HEK293 (cell line): ENCODE results near the gene PLS3.

Experiments
- CTCF ChIA-PET: fragments of 350-600 bp; formaldehyde crosslinking; extraction: SDS; loops from one replicate; lab custom pipeline; 2021; ENCODE audit warnings: antibody characterized with exemption; lab: Yijun Ruan, JAX
- POLR2A ChIA-PET: fragments of 300-600 bp; formaldehyde crosslinking; extraction: SDS; loops from one replicate; lab custom pipeline; 2020; ENCODE audit warnings: antibody characterized with exemption, inconsistent platforms; lab: Yijun Ruan, JAX
- H3K27ac ChIP-seq: fragments of 200-500 bp; sonication (Bioruptor generic); 2 replicates; pipeline ENCODE4 v1.5.1; 2014; ENCODE audit warnings: low read depth, low read length, control low read depth, inconsistent platforms; ENCODE audit errors: extremely low read depth
- H3K36me3 ChIP-seq, 2 experiments: fragments of 200-500 bp in 1 of 2; sonication (Bioruptor generic) in 1 of 2; 1 replicate in 1 of 2; 2 replicates in 1 of 2; pipeline ENCODE4 v1.5.1; 2014 to 2017; ENCODE audit warnings: inconsistent platforms in 2 of 2, low read length in 2 of 2; ENCODE audit not compliant: control insufficient read depth in 2 of 2, insufficient read depth in 1 of 2
- H3K4me1 ChIP-seq: fragments of 200-500 bp; sonication (Bioruptor generic); 2 replicates; pipeline ENCODE4 v1.5.1; 2014; ENCODE audit warnings: mild to moderate bottlenecking, low read length, inconsistent platforms; ENCODE audit not compliant: control insufficient read depth, insufficient read depth
- H3K4me3 ChIP-seq: 2 replicates; pipeline ENCODE4 v1.5.1; 2011; ENCODE audit warnings: low read depth, mild to moderate bottlenecking, control low read depth, low read length, moderate library complexity
- H3K9me3 ChIP-seq: fragments of 200-500 bp; sonication (Bioruptor generic); 2 replicates; pipeline ENCODE4 v1.5.1; 2014; ENCODE audit warnings: low read depth, low read length, inconsistent platforms; ENCODE audit not compliant: control insufficient read depth, insufficient read depth
- GLIS1 ChIP-seq: fragments of 450-650 bp; formaldehyde crosslinking; IDR thresholded peaks from 2 replicates; pipeline ENCODE4 v1.5.1; 2016; ENCODE audit warnings: missing biosample characterization, missing genetic modification characterization
- HOXC10 ChIP-seq: sonication (generic); formaldehyde crosslinking; IDR thresholded peaks from 2 replicates; pipeline ENCODE4 v1.8.1; 2023; ENCODE audit warnings: mild to moderate bottlenecking, missing genetic modification reagents
- HOXD13 ChIP-seq: sonication (generic); formaldehyde crosslinking; IDR thresholded peaks from 2 replicates; pipeline ENCODE4 v1.8.0; 2022; ENCODE audit warnings: missing genetic modification reagents, borderline replicate concordance
- REPIN1 ChIP-seq: fragments of 450-650 bp; formaldehyde crosslinking; IDR thresholded peaks from 2 replicates; pipeline ENCODE4 v1.5.1; 2017; ENCODE audit warnings: missing biosample characterization, missing genetic modification characterization, low read depth
- SETDB1 ChIP-seq: IDR thresholded peaks from one replicate; pipeline ENCODE4 v1.6.1; 2017; ENCODE audit warnings: mild to moderate bottlenecking, low read length, moderate library complexity, mixed read lengths; ENCODE audit not compliant: insufficient read length
- TCF7L2 ChIP-seq: IDR thresholded peaks from 2 replicates; pipeline ENCODE4 v1.6.1; 2011; ENCODE audit warnings: low read depth, mild to moderate bottlenecking, inconsistent platforms, low read length, moderate library complexity, borderline replicate concordance
- TRIM28 ChIP-seq: IDR thresholded peaks from 2 replicates; pipeline ENCODE4 v1.6.1; 2011; ENCODE audit warnings: low read length, control low read depth, borderline replicate concordance
- ZNF157 ChIP-seq: fragments of 450-650 bp; formaldehyde crosslinking; IDR thresholded peaks from 2 replicates; pipeline ENCODE4 v1.5.1; 2016; ENCODE audit warnings: missing biosample characterization, missing genetic modification characterization
- ZNF184 ChIP-seq: fragments of 450-650 bp; IDR thresholded peaks from 2 replicates; pipeline ENCODE4 v1.5.1; 2018; ENCODE audit warnings: missing biosample characterization, mild to moderate bottlenecking, missing genetic modification characterization
- ZNF2 ChIP-seq: fragments of 450-650 bp; formaldehyde crosslinking; IDR thresholded peaks from 2 replicates; pipeline ENCODE4 v1.5.1; 2016; ENCODE audit warnings: missing biosample characterization, missing genetic modification characterization
- ZNF211 ChIP-seq: fragments of 450-650 bp; formaldehyde crosslinking; IDR thresholded peaks from 2 replicates; pipeline ENCODE4 v1.5.1; 2016; ENCODE audit warnings: low read depth, missing biosample characterization, missing genetic modification characterization
- ZNF354C ChIP-seq: fragments of 450-650 bp; formaldehyde crosslinking; IDR thresholded peaks from 2 replicates; pipeline ENCODE4 v1.5.1; 2016; ENCODE audit warnings: missing biosample characterization, missing genetic modification characterization, low read depth, borderline replicate concordance
- ZNF37A ChIP-seq: fragments of 450-650 bp; IDR thresholded peaks from 2 replicates; pipeline ENCODE4 v1.5.1; 2018; ENCODE audit warnings: missing biosample characterization, missing genetic modification characterization
- ZNF433 ChIP-seq: fragments of 450-650 bp; formaldehyde crosslinking; IDR thresholded peaks from 2 replicates; pipeline ENCODE4 v1.5.1; 2016; ENCODE audit warnings: missing biosample characterization, missing genetic modification characterization, low read depth
- ZNF473 ChIP-seq: fragments of 450-650 bp; formaldehyde crosslinking; IDR thresholded peaks from 2 replicates; pipeline ENCODE4 v1.5.1; 2017; ENCODE audit warnings: missing biosample characterization, missing genetic modification characterization
- ZNF521 ChIP-seq: fragments of 450-650 bp; formaldehyde crosslinking; IDR thresholded peaks from 2 replicates; pipeline ENCODE4 v1.5.1; 2017; ENCODE audit warnings: missing biosample characterization, mild to moderate bottlenecking, missing genetic modification characterization
- ZNF529 ChIP-seq: fragments of 450-650 bp; formaldehyde crosslinking; IDR thresholded peaks from 2 replicates; pipeline ENCODE4 v1.5.1; 2017; ENCODE audit warnings: missing genetic modification characterization, missing biosample characterization; ENCODE audit not compliant: insufficient replicate concordance
- ZNF621 ChIP-seq: fragments of 450-650 bp; formaldehyde crosslinking; IDR thresholded peaks from 2 replicates; pipeline ENCODE4 v1.5.1; 2017; ENCODE audit warnings: missing biosample characterization, missing genetic modification characterization
- ZNF624 ChIP-seq: fragments of 450-650 bp; formaldehyde crosslinking; IDR thresholded peaks from 2 replicates; pipeline ENCODE4 v1.5.1; 2017; ENCODE audit warnings: missing biosample characterization, missing genetic modification characterization
- ZNF654 ChIP-seq: fragments of 450-650 bp; formaldehyde crosslinking; IDR thresholded peaks from 2 replicates; pipeline ENCODE4 v1.5.1; 2016; ENCODE audit warnings: low read depth, missing biosample characterization, missing genetic modification characterization
- ZNF791 ChIP-seq: fragments of 450-650 bp; formaldehyde crosslinking; IDR thresholded peaks from 2 replicates; pipeline ENCODE4 v1.5.1; 2016; ENCODE audit warnings: missing biosample characterization, missing genetic modification characterization
- ZSCAN16 ChIP-seq: fragments of 450-650 bp; formaldehyde crosslinking; IDR thresholded peaks from 2 replicates; pipeline ENCODE4 v1.5.1; 2016; ENCODE audit warnings: missing biosample characterization, missing genetic modification characterization
- ZSCAN30 ChIP-seq: fragments of 450-650 bp; IDR thresholded peaks from 2 replicates; pipeline ENCODE4 v1.5.1; 2018; ENCODE audit warnings: missing biosample characterization, mild to moderate bottlenecking, missing genetic modification characterization, moderate library complexity
- TF ChIP-seq, protein P1 (sequence below): fragments of 450-650 bp; formaldehyde crosslinking; IDR thresholded peaks from 2 replicates; pipeline ENCODE4 v1.5.1; 2016; ENCODE audit warnings: missing biosample characterization, missing genetic modification characterization, low read depth
- TF ChIP-seq, protein P2 (sequence below): fragments of 450-650 bp; formaldehyde crosslinking; conservative IDR thresholded peaks from 2 replicates; pipeline ENCODE4 v1.5.1; 2016; ENCODE audit warnings: low read depth, missing biosample characterization, missing genetic modification characterization

PLS3 gene

DNA sequence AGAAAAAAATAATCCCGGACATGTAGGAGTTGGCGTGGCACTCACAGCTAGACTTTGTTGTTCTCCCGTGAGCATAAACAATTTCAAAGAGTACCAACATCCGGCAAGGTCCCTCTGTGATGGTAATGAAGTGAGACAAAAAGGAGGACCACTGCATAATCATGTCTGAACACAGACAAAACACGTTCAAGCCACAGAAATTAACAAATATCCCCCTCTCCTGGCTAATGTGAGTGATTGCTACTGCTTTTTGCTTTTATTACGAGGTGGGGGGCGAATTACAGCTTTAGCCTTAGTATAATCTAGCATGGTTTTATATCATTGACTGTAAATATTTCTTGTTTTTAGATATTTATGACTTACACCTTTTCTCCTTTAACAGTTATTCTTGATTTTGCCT, 118.5 kb downstream of the PLS3 start:
- H3K9me3 ChIP-seq = no peaks in the 10 kb centered on the region
- POLR2A ChIA-PET = no interaction called here
- H3K36me3 ChIP-seq = no peaks in the 10 kb centered on the region
- CTCF ChIA-PET = interaction anchor here (0.6 to 4.3 kb wide), 18 partner anchors 9 to 1779 kb away, joined by 3 to 30 read pairs (median 4); no protein-coding TSS in a partner anchor
- no peak overlapping the region for H3K27ac ChIP-seq
- TF ChIP-seq GLIS1 (tag by site-specific recombination) (peak; percentile 28; the same call in 1 of the 2 replicates), ZNF654 (peak; percentile 92), ZNF473 (tag by site-specific recombination) (no peak)
- H3K4me1 ChIP-seq = no peaks in the 10 kb centered on the region
- H3K4me3 ChIP-seq = no peak overlapping the region

DNA sequence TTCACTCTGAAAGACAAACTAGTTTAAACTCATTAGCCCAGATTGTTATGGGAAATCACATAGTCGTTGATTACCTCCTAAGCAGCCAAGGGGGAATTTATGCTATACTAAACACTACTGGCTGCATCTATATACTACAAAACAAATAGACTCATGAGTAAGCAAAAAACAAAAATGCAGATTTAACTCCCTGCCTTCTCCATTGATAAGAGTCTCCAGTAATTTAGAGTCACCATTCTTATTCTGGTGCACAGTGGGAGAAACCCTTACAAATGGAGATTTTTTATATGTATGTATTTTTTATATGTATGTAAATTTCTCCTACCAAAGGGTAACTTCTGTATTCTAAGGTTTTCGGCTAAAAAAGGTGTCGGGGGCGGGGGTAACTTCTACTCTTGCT, 126.6 kb downstream of the PLS3 start:
- Histone ChIP-seq H3K9me3 (no peaks in the 10 kb centered on the region), H3K4me3 (no peak overlapping the region), H3K27ac (no peak overlapping the region)
- TF ChIP-seq ZNF354C (tag by site-specific recombination) = no peak
- no peak for TF ChIP-seq HOXD13 (CRISPR knock-in tag)
- TF ChIP-seq ZNF529 (tag by site-specific recombination) = no peak
- TF ChIP-seq, all 188 proteins: peak for 0
- CTCF ChIA-PET = no interaction called here
- no peaks in the 10 kb centered on the region for H3K36me3 ChIP-seq
- H3K4me1 ChIP-seq = no peaks in the 10 kb centered on the region; the same call in 1 of the 2 replicates
- POLR2A ChIA-PET = no interaction called here

DNA sequence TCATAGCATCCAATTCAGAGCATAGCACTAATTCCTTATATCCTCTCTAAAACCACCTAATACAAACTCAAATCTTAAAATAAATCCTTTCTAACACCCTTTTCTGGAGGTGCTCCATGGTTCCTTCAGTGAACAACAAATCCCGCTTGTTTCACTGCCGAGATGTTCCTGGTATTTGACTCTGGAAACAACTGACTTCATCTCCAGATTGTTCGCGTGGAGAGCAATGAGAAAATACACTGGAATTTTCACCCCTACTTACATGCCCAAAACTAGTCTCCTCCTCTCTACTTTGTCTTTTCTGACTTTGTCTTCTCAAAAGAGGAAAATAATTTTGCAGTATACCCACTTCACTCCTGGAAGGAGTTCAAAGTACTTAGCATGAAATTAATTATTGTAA, 129.0 kb downstream of the PLS3 start:
- Histone ChIP-seq H3K9me3 (no peaks in the 10 kb centered on the region), H3K4me3 (no peak overlapping the region), H3K27ac (no peak overlapping the region), H3K36me3 (no peaks in the 10 kb centered on the region), H3K4me1 (no peaks in the 10 kb centered on the region; the same call in 1 of the 2 replicates)
- TF ChIP-seq ZSCAN30 (tag by site-specific recombination) = 0 out of 2 replicates have a peak, but pooled peaks have one; percentile 12
- TF ChIP-seq ZNF791 (tag by site-specific recombination) = no peak
- TF ChIP-seq SETDB1 = peak; percentile 62
- TF ChIP-seq, protein P1, sequence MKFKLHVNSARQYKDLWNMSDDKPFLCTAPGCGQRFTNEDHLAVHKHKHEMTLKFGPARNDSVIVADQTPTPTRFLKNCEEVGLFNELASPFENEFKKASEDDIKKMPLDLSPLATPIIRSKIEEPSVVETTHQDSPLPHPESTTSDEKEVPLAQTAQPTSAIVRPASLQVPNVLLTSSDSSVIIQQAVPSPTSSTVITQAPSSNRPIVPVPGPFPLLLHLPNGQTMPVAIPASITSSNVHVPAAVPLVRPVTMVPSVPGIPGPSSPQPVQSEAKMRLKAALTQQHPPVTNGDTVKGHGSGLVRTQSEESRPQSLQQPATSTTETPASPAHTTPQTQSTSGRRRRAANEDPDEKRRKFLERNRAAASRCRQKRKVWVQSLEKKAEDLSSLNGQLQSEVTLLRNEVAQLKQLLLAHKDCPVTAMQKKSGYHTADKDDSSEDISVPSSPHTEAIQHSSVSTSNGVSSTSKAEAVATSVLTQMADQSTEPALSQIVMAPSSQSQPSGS (tag by site-specific recombination) = no peak
- ChIA-PET POLR2A (no interaction called here), CTCF (interaction anchor here (0.6 to 2.6 kb wide), 9 partner anchors 9 to 471 kb away, joined by 3 to 30 read pairs (median 5); no protein-coding TSS in a partner anchor)

DNA sequence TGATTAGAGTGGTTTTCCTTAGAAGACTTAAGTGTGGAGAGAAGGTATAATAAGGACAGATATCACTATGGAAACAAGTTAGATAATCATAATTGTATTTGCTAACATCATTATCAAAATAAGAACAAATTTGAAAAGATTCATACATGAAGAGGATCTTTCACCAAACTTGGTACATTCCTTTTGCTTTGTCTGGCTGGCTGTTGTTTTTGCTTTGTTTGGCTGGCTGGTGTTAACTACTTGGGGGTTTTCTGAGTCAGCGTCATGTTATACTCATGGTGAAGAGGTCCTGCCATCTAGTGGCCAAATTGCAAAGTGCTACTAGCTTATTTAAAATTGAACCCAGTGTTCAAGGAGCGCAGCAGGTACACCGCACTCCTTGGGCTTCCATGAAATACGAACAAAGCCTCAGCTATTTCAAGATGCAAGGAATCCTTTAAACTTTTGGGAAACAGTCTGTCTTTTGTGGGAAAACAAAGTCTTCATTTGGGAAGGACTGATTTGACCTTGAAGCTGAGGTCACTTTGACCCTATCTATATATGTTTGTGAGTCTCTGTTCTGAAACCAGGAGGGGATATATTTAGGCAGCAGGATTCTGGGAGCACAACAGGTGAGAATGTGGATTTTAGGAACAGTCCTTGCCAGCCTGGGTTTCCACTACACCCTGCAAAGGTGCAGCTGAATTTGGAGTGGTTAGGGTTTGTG, 129.7 kb downstream of the PLS3 start:
- Histone ChIP-seq H3K4me3 (no peak overlapping the region), H3K27ac (no peak overlapping the region), H3K36me3 (no peaks in the 10 kb centered on the region), H3K4me1 (no peaks in the 10 kb centered on the region; the same call in 1 of the 2 replicates), H3K9me3 (no peaks in the 10 kb centered on the region)
- ChIA-PET POLR2A (no interaction called here), CTCF (interaction anchor here (0.5 to 2.6 kb wide), 24 partner anchors 10 to 1010 kb away, joined by 3 to 30 read pairs (median 4); no protein-coding TSS in a partner anchor)
- TF ChIP-seq ZNF521 (tag by site-specific recombination) (no peak), ZNF624 (tag by site-specific recombination) (no peak), ZNF433 (tag by site-specific recombination) (no peak), ZNF2 (0 out of 2 replicates have a peak, but pooled peaks have one; percentile 50), ZSCAN16 (no peak), ZNF157 (tag by site-specific recombination) (no peak), ZNF211 (tag by site-specific recombination) (no peak), TRIM28 (no peak; the same call in 1 of the 2 replicates), TCF7L2 (no peak), REPIN1 (tag by site-specific recombination) (no peak), HOXC10 (CRISPR knock-in tag) (no peak), ZNF37A (no peak), ZNF621 (no peak), ZNF184 (tag by site-specific recombination) (no peak)
- TF ChIP-seq, protein P2, sequence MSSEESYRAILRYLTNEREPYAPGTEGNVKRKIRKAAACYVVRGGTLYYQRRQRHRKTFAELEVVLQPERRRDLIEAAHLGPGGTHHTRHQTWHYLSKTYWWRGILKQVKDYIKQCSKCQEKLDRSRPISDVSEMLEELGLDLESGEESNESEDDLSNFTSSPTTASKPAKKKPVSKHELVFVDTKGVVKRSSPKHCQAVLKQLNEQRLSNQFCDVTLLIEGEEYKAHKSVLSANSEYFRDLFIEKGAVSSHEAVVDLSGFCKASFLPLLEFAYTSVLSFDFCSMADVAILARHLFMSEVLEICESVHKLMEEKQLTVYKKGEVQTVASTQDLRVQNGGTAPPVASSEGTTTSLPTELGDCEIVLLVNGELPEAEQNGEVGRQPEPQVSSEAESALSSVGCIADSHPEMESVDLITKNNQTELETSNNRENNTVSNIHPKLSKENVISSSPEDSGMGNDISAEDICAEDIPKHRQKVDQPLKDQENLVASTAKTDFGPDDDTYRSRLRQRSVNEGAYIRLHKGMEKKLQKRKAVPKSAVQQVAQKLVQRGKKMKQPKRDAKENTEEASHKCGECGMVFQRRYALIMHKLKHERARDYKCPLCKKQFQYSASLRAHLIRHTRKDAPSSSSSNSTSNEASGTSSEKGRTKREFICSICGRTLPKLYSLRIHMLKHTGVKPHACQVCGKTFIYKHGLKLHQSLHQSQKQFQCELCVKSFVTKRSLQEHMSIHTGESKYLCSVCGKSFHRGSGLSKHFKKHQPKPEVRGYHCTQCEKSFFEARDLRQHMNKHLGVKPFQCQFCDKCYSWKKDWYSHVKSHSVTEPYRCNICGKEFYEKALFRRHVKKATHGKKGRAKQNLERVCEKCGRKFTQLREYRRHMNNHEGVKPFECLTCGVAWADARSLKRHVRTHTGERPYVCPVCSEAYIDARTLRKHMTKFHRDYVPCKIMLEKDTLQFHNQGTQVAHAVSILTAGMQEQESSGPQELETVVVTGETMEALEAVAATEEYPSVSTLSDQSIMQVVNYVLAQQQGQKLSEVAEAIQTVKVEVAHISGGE = no peak
